Fibroblast of lung (primary cell): ENCODE data around the gene CACYBP. TPM values are rescaled to one million over a fixed set of nuclear protein-coding genes. Genes with fewer than 3 reads are reported as not detected.
"Not testable (repeated sequence)": the region's sequence is repeated elsewhere in the genome, so short reads cannot be mapped to it uniquely, and the experiment has no call there.

Experiments used
- DNase-seq, 2 donors: peaks; one replicate each; pipeline versions ENCODE4 v3.0.0 to v3.0.0-alpha.2; 2010; ENCODE audit warnings: low read depth in 2 of 2
- H2AFZ ChIP-seq: 2 replicates; pipeline ENCODE4 v1.5.1; 2012; ENCODE audit warnings: low read length, control low read depth, inconsistent platforms
- H3K27ac ChIP-seq: 2 replicates; pipeline ENCODE4 v1.5.1; 2011; ENCODE audit warnings: low read length, control low read depth; ENCODE audit not compliant: insufficient read depth
- H3K27me3 ChIP-seq: 2 replicates; pipeline ENCODE4 v1.5.1; 2011; ENCODE audit warnings: mild to moderate bottlenecking, low read length; ENCODE audit not compliant: control insufficient read depth, insufficient read depth
- H3K36me3 ChIP-seq: 2 replicates; pipeline ENCODE4 v1.5.1; 2011; ENCODE audit warnings: low read length; ENCODE audit not compliant: control insufficient read depth, insufficient read depth
- H3K4me1 ChIP-seq: 2 replicates; pipeline ENCODE4 v1.5.1; 2011; ENCODE audit warnings: low read length; ENCODE audit not compliant: control insufficient read depth, insufficient read depth; ENCODE audit errors: extremely low read depth
- H3K4me2 ChIP-seq: 2 replicates; pipeline ENCODE4 v1.5.1; 2011; ENCODE audit warnings: low read length, control low read depth; ENCODE audit not compliant: insufficient read depth; ENCODE audit errors: extremely low read depth
- H3K4me3 ChIP-seq, 4 experiments: fragments of 200-600 bp in 1 of 4; sonication (generic) in 1 of 4; replicated peaks in 1 of 4; 2 replicates each; pipeline ENCODE4 v1.5.1; 2011 to 2016; ENCODE audit warnings: low read length in 4 of 4, low read depth in 3 of 4, mild to moderate bottlenecking in 3 of 4, control low read depth in 2 of 4, inconsistent platforms in 1 of 4, mixed read lengths in 1 of 4; ENCODE audit not compliant: insufficient read depth in 1 of 4; ENCODE audit errors: control extremely low read depth in 1 of 4
- H3K79me2 ChIP-seq: 2 replicates; pipeline ENCODE4 v1.5.1; 2012; ENCODE audit warnings: mild to moderate bottlenecking, low read length, inconsistent platforms; ENCODE audit not compliant: control insufficient read depth, insufficient read depth
- H3K9ac ChIP-seq: 2 replicates; pipeline ENCODE4 v1.5.1; 2011; ENCODE audit warnings: mild to moderate bottlenecking, low read length, control low read depth; ENCODE audit not compliant: insufficient read depth
- H3K9me3 ChIP-seq: 2 replicates; pipeline ENCODE4 v1.5.1; 2012; ENCODE audit warnings: low read depth, low read length; ENCODE audit not compliant: control insufficient read depth, insufficient read depth
- H4K20me1 ChIP-seq: 2 replicates; pipeline ENCODE4 v1.5.1; 2011; ENCODE audit warnings: low read length; ENCODE audit not compliant: control insufficient read depth, insufficient read depth; ENCODE audit errors: extremely low read depth
- CTCF ChIP-seq, 2 donors: IDR thresholded peaks in 1 of 2; conservative IDR thresholded peaks in 1 of 2; 1 replicate in 1 of 2; 2 replicates in 1 of 2; pipeline ENCODE4 v1.5.1; 2011 to 2012; ENCODE audit warnings: low read length in 2 of 2, control low read depth in 1 of 2, inconsistent platforms in 1 of 2, low read depth in 1 of 2, mild to moderate bottlenecking in 1 of 2
- EZH2 ChIP-seq: IDR thresholded peaks from 2 replicates; pipeline ENCODE4 v1.5.1; 2012; ENCODE audit warnings: low read length, control low read depth, mild to moderate bottlenecking; ENCODE audit errors: missing control alignments
- polyA plus RNA-seq, 2 donors: library from polyadenylated mRNA; depleted of rRNA in 1 of 2; stranded (reverse) in 1 of 2; unstranded in 1 of 2; fragments of >200 nt; gene quantifications; 2 replicates each; pipeline ENCODE4 v1.2.1, GENCODE V29; 2011 to 2012; ENCODE audit warnings: missing spikeins in 1 of 2
- total RNA-seq: library from RNA; depleted of rRNA; stranded (reverse); fragments of >200 nt; gene quantifications from 2 replicates; pipeline ENCODE4 v1.2.1, GENCODE V29; 2014

Gene CACYBP
- total and polyA plus RNA-seq, 2 donors (not counting 1 experiment from before 2014, with no cell fraction given), result 55.6 to 238 TPM

DNA sequence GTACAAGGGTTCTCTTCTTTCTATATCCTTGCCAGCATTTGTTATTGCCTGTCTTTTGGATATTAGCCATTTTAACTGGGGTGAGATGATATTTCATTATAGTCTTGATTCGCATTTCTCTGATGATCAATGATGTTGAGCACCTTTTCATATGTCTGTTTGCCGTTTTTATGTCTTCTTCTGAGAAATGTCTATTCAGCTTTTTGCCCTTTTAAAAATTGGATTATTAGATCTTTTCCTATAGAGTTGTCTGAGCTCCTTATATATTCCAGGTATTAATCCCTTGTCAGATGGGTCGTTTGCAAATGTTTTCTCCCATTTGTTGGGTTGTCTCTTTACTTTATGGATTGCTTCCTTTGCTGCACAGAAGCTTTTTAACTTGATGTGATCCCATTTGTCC lies 42.9 kb downstream of the CACYBP start:
- Histone ChIP-seq H3K4me2 (no peak overlapping the region), H3K79me2 (no peaks in the 10 kb centered on the region), H3K4me1 (no peaks in the 10 kb centered on the region), H3K36me3 (no peaks in the 10 kb centered on the region), H2AFZ (no peak overlapping the region), H3K4me3 (no peak overlapping the region), H3K27ac (no peak overlapping the region), H3K9ac (no peak overlapping the region), H3K27me3 (no peaks in the 10 kb centered on the region), H4K20me1 (no peaks in the 10 kb centered on the region), H3K9me3 (no peaks in the 10 kb centered on the region)
- TF ChIP-seq EZH2 (no peak), CTCF (conservative IDR thresholded peaks at IDR 0.05 in 1 of 2, IDR thresholded peaks at IDR 0.05 in 1 of 2; ENCODE audit: low read depth in 1 of 2, low read length in 2 of 2) (no peak)
- no peak for DNase-seq

GRCh38 chr1:175043824-175044223 lies 44.1 kb downstream of the CACYBP start:
- Histone ChIP-seq H3K79me2 (no peaks in the 10 kb centered on the region), H3K4me1 (no peaks in the 10 kb centered on the region), H3K27me3 (no peaks in the 10 kb centered on the region), H3K4me3 (no peak overlapping the region), H2AFZ (no peak overlapping the region), H3K9ac (no peak overlapping the region), H3K27ac (no peak overlapping the region), H3K9me3 (no peaks in the 10 kb centered on the region), H3K36me3 (no peaks in the 10 kb centered on the region), H4K20me1 (no peaks in the 10 kb centered on the region), H3K4me2 (no peak overlapping the region)
- DNase-seq, result no peak
- TF ChIP-seq CTCF (conservative IDR thresholded peaks at IDR 0.05 in 1 of 2, IDR thresholded peaks at IDR 0.05 in 1 of 2; ENCODE audit: low read depth in 1 of 2, low read length in 2 of 2) (no peak), EZH2 (no peak)

- DNase-seq, H3K9me3 ChIP-seq, H4K20me1 ChIP-seq, H3K4me3 ChIP-seq, H3K4me2 ChIP-seq, H3K4me1 ChIP-seq, H3K79me2 ChIP-seq, H3K36me3 ChIP-seq, H3K9ac ChIP-seq, H2AFZ ChIP-seq, H3K27me3 ChIP-seq, H3K27ac ChIP-seq: not testable (repeated sequence)
Measured at GRCh38 chr1:175044591-175044990, 44.8 kb downstream of the CACYBP start.

- H3K4me2 ChIP-seq, result no peak overlapping the region
- DNase-seq, result no peak
- H3K4me3 ChIP-seq, result no peak overlapping the region
- no peaks in the 10 kb centered on the region for H3K27me3 ChIP-seq
- no peaks in the 10 kb centered on the region for H4K20me1 ChIP-seq
- no peak overlapping the region for H3K9ac ChIP-seq
- H3K4me1 ChIP-seq, result no peaks in the 10 kb centered on the region
- TF ChIP-seq CTCF (conservative IDR thresholded peaks at IDR 0.05 in 1 of 2, IDR thresholded peaks at IDR 0.05 in 1 of 2; ENCODE audit: low read depth in 1 of 2, low read length in 2 of 2) (no peak), EZH2 (no peak)
- no peaks in the 10 kb centered on the region for H3K79me2 ChIP-seq
- no peak overlapping the region for H2AFZ ChIP-seq
- no peaks in the 10 kb centered on the region for H3K36me3 ChIP-seq
- no peak overlapping the region for H3K27ac ChIP-seq
- H3K9me3 ChIP-seq, result no peaks in the 10 kb centered on the region
Measured at GRCh38 chr1:175045097-175045496, 45.4 kb downstream of the CACYBP start.
